HG03469 (cell line): ENCODE results near the gene MACIR.

Experiments
- ATAC-seq: cut with Tn5 transposase; IDR thresholded peaks from one replicate; pipeline ENCODE4 v1.9.1; 2021; ENCODE audit warnings: mild to moderate bottlenecking, moderate library complexity, moderate number of reproducible peaks; ENCODE audit not compliant: unreplicated experiment

MACIR gene

DNA sequence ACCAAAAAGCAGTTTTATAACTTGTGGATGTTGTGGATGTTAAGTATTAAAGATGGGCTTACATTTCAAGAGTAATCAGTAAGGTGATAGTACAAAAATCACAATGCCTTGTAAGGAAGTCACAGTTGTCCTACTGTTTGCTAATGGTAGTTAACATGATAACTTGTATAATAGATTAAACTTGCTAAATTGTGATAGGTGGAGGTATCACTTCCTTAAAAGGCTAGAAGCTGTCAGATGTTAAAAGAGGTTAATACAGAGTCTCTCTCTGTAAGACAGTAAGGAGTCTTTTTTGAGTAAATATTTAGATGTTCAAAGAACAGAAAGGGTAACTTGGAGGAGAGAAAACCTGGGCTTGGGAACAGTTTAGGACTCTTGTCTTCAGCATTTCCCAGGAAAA lies 14.2 kb upstream of the MACIR start:
- no peak for ATAC-seq

- no peak for ATAC-seq
Measured at GRCh38 chr5:103245761-103246160, 12.8 kb upstream of the MACIR start.

DNA sequence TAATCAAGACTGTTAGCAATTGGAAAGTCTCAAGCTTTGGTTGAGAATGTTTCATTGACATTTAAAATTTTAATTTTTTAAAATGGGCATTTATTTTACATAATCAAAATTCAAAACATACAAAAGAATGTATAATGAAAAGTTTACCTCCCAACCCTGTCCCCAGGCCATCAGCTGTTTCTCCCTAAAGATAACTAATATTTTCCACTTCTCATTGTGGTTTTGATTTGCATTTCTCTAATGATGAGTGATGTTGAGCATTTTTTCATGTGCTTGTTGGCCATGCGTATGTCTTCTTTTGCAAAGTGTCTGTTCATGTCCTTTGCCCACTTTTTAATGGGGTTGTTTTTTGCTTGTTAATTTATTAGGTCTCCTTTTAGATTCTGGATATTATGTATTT lies 11.4 kb upstream of the MACIR start:
- no peak for ATAC-seq

- ATAC-seq: no peak
Measured at GRCh38 chr5:103249068-103249467, 9.5 kb upstream of the MACIR start.

DNA sequence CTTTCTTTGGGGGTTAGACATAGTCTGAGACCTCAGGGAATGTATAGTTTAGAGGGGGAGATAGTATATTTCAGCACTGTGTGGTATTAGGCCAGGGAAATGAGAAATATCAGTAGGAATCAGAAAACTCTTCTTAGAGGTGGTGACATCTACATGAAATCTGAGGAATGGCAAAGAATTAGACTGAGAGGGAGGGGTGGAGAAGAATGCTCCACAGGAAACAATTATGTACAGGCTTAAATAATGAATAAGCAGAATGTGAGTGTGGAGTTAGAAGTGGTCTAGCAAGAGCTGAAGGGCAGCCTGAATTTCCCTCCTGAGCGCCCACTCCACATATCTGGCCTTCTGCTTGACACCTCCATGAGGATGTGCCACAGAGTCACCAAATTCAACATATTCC lies 3.6 kb upstream of the MACIR start:
- ATAC-seq: no peak

DNA sequence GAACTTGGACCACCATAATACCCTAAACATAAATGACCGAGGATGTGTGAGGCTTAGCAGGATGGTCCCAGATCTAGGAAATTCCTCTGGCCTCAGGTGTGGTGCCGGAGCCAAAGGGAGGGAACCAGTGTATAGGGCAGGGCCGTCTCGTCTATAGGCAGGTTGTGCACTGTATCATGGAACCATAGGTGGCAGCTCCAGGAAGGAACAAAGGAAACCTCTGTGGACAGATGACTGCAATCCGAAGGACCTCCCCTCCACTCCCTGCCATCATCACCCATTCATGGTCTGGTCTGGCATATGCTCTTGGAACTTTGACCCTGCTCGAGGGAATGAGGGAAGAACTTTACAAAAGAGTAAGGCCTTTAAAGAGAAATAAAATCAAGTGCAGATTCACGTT lies 2.9 kb upstream of the MACIR start:
- ATAC-seq: no peak

DNA sequence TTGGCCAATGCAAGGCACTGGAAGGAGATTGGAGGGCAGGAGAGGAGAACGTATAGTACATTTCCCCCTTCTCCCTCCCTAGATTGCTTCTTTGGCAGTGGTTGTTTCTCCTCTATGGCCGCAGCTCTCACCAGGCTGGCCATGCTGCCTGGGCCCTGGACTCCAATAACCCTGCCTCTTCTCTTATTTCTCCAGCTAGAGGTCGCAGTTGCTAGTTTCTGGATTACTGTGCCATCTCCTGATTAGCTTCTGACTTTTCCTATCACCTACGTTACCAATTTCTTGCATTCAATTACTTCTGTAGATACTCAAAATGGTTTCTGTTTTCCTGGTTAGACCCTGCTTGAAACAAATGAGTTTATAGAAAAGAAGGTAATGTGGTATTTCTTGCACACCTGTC lies 2.4 kb upstream of the MACIR start:
- no peak for ATAC-seq

DNA sequence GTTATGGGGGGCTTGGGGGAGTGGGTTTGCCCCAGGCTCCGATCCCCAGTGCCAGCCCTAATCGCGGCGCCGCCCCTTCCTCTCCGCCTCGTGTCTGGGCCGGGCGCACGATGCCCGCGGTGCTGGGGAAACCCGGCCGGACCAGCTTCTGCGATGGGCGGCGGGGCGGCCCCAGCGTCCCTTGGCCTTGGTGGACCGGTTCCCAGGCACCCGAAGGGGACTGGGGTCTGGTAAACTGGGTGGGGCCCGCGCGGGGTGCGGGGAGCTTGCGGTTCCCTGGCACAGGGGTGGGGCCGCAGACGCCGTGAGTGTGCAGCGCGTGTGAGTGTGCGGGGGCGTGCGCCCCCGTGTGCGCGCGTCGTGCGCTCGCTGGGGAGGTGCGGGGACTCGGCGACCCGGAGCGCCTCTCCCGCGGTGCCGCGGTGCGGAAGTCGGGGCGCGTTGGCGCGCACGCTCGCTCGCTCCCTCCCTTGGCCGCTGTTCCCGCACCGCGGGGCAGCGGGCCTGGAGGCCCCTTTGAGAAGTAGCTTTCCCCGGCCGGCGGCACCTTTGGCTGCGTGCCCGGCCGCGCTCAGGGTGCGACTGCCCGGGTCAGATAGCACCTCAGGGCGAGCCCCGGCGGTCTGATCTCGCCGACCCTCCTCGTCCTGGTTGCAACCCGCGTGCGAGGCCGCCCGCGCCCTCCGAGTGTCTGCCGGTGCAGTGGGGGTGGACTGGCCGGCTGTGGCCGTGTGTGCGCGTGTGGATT lies 568 bp downstream of the MACIR start:
- ATAC-seq: peak; percentile 23

- ATAC-seq: no peak
Measured at GRCh38 chr5:103259705-103260355, 1.3 kb downstream of the MACIR start.

DNA sequence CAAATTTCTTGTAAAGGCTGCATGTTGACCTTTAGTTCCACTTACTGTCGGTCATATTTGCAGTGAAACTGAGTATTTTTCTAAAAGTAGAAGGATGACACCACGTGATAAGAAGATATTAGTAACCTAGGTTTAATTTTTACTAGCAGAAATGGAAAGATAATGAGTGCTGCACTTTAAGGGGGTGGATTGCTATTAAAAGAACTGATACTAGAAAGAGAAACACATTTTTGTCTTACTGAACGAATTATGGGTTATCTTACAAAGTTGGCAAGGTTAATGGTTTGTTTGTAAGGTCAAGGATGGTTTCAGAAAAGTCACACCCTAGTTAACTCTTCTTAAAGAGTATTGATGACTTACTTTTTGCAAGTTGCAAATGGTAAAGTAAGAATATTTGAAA lies 2.4 kb downstream of the MACIR start:
- peak; percentile 42 for ATAC-seq

DNA sequence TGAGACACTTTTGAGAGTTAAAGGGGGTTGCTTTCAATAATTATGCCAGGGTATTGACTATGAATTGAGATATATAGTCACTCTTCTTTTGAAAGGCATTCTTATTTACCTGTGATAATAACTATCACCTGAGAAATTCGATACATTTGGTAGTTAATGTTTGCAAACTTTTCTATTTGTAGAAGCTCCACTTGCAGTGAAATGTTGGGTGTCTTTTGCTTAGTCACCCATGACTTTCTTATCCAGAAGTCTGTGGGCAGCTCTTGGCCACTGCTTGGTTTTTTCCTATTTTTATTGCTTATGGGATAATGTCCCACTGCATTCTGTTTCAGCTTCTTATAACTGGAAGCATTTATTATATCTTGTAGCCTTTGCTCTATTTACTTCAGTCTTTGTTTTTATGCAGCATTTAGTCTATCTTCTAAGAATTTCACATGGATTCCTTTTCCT lies 3.9 kb downstream of the MACIR start:
- ATAC-seq: no peak

- ATAC-seq: no peak
Measured at GRCh38 chr5:103263054-103263453, 4.5 kb downstream of the MACIR start.

GRCh38 chr5:103264508-103264907 lies 5.9 kb downstream of the MACIR start:
- ATAC-seq: no peak

GRCh38 chr5:103270581-103270980 lies 12.0 kb downstream of the MACIR start:
- ATAC-seq: no peak

DNA sequence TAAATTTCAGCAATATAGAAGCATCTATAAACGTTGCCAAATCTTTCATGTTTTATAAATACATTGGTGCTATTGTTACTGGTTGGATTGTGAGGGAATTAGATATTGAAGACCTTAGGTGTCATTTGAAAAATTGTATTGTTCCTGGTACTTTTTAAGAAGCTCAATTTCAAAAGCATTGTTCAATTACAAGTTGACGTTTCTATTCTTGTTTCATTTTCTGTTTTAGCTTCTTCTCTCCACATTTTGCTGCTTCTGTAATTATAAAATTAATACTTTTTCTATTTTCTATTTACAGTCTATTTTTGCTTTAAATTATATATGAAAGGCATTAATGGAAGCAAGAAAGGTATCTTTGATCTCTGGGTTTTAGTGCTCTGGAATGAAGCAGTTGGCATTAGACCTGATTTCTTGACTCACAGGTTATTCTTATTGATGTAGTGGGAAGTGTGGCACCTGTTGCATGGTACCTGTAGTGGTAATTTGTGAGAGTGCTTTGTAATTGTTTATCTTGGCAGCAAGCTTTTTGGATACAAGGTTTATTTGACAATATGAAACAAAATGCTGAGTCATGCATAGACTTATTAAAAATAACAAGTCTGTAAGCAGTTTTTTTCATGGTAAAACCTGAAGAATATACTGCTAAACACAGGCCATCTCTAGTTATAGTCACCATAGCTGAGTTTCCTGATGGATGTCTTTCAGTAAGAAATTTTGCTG lies 13.2 kb downstream of the MACIR start:
- no peak for ATAC-seq

GRCh38 chr5:103272377-103272776 lies 13.8 kb downstream of the MACIR start:
- no peak for ATAC-seq

DNA sequence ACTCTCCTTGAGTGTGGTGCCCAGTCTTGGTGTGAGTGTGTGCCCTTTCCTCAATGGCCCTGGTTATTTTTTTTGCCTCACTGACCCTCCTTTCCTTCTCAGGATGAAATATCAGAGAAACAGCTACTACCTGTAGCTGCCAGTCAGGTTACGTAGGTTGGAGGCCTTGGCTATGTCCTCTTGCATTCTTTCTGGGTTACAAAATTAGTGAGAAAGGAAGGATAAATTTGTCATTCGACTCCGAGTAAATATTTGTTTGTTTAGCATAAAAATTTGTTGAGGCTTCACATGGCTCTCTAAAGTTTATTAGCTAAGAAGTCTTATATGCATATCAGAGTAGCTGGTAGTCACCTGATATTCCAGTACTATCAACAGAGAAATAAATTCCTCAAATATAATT lies 15.4 kb downstream of the MACIR start:
- ATAC-seq: no peak

DNA sequence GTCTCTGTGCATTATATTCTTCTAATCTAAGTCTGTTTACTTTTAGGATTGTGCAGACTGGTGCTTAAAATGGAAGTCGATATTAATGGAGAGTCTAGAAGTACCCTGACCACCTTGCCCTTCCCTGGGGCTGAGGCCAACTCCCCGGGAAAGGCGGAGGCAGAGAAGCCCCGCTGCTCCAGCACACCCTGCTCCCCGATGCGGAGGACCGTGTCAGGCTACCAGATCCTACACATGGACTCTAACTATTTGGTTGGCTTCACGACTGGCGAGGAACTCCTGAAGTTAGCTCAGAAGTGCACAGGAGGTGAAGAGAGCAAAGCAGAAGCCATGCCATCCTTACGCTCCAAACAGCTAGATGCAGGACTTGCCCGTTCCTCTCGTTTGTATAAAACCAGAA lies 17.3 kb downstream of the MACIR start:
- ATAC-seq: no peak

- no peak for ATAC-seq
Measured at GRCh38 chr5:103280967-103281366, 22.4 kb downstream of the MACIR start.

- ATAC-seq: no peak
Measured at GRCh38 chr5:103283120-103283519, 24.6 kb downstream of the MACIR start.

GRCh38 chr5:103283869-103284268 lies 25.3 kb downstream of the MACIR start:
- ATAC-seq: no peak

DNA sequence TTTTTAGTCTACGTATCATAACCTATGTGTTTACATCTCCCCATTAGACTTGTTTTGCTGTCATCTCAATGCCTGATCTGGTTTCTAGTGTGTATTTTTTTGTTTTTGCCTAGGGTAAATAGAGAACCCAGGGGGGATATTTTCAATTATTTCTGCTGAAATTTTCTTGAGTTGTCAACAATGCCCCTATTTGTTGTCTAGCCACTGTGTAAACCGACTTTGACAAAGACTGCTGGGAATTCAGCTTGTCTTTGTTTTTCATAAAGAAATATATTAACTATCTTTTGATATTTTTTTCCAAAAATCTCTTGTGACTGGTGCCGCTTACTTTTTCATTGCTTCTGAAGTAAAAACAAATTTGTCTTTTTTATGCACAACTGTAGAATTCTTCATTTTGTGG lies 28.1 kb downstream of the MACIR start:
- no peak for ATAC-seq
